GM21737 (cell line): ENCODE measurements around the gene TSHR.
"Not testable (repeated sequence)": the region's sequence is repeated elsewhere in the genome, so short reads cannot be mapped to it uniquely, and the experiment has no call there.

Experiments used
- ATAC-seq: cut with Tn5 transposase; IDR thresholded peaks from one replicate; pipeline ENCODE4 v1.9.1; 2021; ENCODE audit warnings: mild to moderate bottlenecking, moderate library complexity; ENCODE audit not compliant: unreplicated experiment

The TSHR gene

GRCh38 chr14:80948291-80948690 lies 7.1 kb upstream of the TSHR start:
- no peak for ATAC-seq

GRCh38 chr14:80951491-80951890 lies 3.9 kb upstream of the TSHR start:
- ATAC-seq = no peak

- ATAC-seq = not testable (repeated sequence)
Observed at GRCh38 chr14:80953211-80953610, 2.2 kb upstream of the TSHR start.

GRCh38 chr14:80954687-80955299 lies 628 bp upstream of the TSHR start:
- ATAC-seq = no peak

- no peak for ATAC-seq
Observed at GRCh38 chr14:80956102-80956501, 681 bp downstream of the TSHR start.

GRCh38 chr14:80956922-80957321 lies 1.5 kb downstream of the TSHR start:
- ATAC-seq = no peak

- ATAC-seq = no peak
Observed at GRCh38 chr14:80957613-80958012, 2.2 kb downstream of the TSHR start.

- no peak for ATAC-seq
Observed at GRCh38 chr14:80958226-80958625, 2.8 kb downstream of the TSHR start.

GRCh38 chr14:80958939-80959338 lies 3.5 kb downstream of the TSHR start:
- no peak for ATAC-seq

GRCh38 chr14:80959496-80959895 lies 4.1 kb downstream of the TSHR start:
- peak; percentile 97 for ATAC-seq

GRCh38 chr14:80965037-80965436 lies 9.6 kb downstream of the TSHR start:
- ATAC-seq = no peak

- ATAC-seq = no peak
Observed at GRCh38 chr14:80973931-80974641, 18.7 kb downstream of the TSHR start.

GRCh38 chr14:80974679-80975078 lies 19.3 kb downstream of the TSHR start:
- no peak for ATAC-seq

GRCh38 chr14:80977221-80977620 lies 21.8 kb downstream of the TSHR start:
- ATAC-seq = peak; percentile 51

GRCh38 chr14:80978403-80978802 lies 23.0 kb downstream of the TSHR start:
- no peak for ATAC-seq

GRCh38 chr14:80979951-80980350 lies 24.5 kb downstream of the TSHR start:
- no peak for ATAC-seq

GRCh38 chr14:80981156-80981555 lies 25.7 kb downstream of the TSHR start:
- ATAC-seq = no peak

- ATAC-seq = no peak
Observed at GRCh38 chr14:80981673-80982072, 26.3 kb downstream of the TSHR start.

GRCh38 chr14:80982711-80983110 lies 27.3 kb downstream of the TSHR start:
- no peak for ATAC-seq

- ATAC-seq = peak; percentile 69
Observed at GRCh38 chr14:80987235-80988032, 32.0 kb downstream of the TSHR start.

GRCh38 chr14:80988192-80988591 lies 32.8 kb downstream of the TSHR start:
- no peak for ATAC-seq
